Naive thymus-derived CD8-positive, alpha-beta T cell (primary cell): ENCODE results near the gene BAIAP3. TPM values are rescaled to one million over a fixed set of nuclear protein-coding genes. Genes with fewer than 3 reads are reported as not detected.

Experiments
- ATAC-seq, 2 donors: fragments of 150-1000 bp; cut with Tn5 transposase in 1 of 2; sonication (Bioruptor Pico), chemical (Tn5 transposase) in 1 of 2; 1 replicate in 1 of 2; 2 replicates in 1 of 2; pipeline ENCODE4 v1.10.0; 2021; ENCODE audit warnings: mild to moderate bottlenecking in 2 of 2, moderate library complexity in 2 of 2
- POLR2A ChIA-PET: fragments of 350-600 bp; sonication (Branson Sonifier 250); formaldehyde crosslinking; loops from one replicate; lab custom pipeline; 2021; ENCODE audit warnings: antibody characterized with exemption; lab: Charles Lee
- DNase-seq, 10 donors: peaks; one replicate each; pipeline versions ENCODE4 v3.0.0 to v3.0.0-alpha.2; 2020 to 2022
- H3K27ac Mint-ChIP-seq, 10 donors: one replicate each; pipeline ENCODE4 v1.8.0; 2020 to 2022; ENCODE audit warnings: mild to moderate bottlenecking in 10 of 10, mixed read lengths in 10 of 10, moderate library complexity in 4 of 10, inconsistent platforms in 1 of 10
- H3K27me3 Mint-ChIP-seq, 5 donors: one replicate each; pipeline ENCODE4 v1.8.0; 2021 to 2022; ENCODE audit warnings: mixed read lengths in 5 of 5
- H3K36me3 Mint-ChIP-seq, 3 donors: one replicate each; pipeline ENCODE4 v1.8.0; 2020 to 2022; ENCODE audit warnings: mixed read lengths in 3 of 3, mild to moderate bottlenecking in 2 of 3, inconsistent platforms in 1 of 3
- H3K4me1 Mint-ChIP-seq, 4 donors: one replicate each; pipeline ENCODE4 v1.8.0; 2021 to 2022; ENCODE audit warnings: mixed read lengths in 4 of 4
- H3K4me3 Mint-ChIP-seq, 10 donors: one replicate each; pipeline ENCODE4 v1.8.0; 2020 to 2022; ENCODE audit warnings: mild to moderate bottlenecking in 10 of 10, mixed read lengths in 10 of 10, moderate library complexity in 6 of 10, inconsistent platforms in 1 of 10
- H3K9me3 Mint-ChIP-seq, 9 donors: one replicate each; pipeline ENCODE4 v1.8.0; 2020 to 2022; ENCODE audit warnings: mixed read lengths in 9 of 9, mild to moderate bottlenecking in 3 of 9, inconsistent platforms in 1 of 9, moderate library complexity in 1 of 9
- polyA plus RNA-seq, 3 donors: library from polyadenylated mRNA; unstranded; fragments of 300-500 nt; fragmentation: Illumina TruSeq; gene quantifications; one replicate each; pipeline ENCODE4 v1.2.3, GENCODE V29; 2021
- total RNA-seq, 8 experiments: library from RNA in 2 of 8; stranded (reverse) in 2 of 8; gene quantifications; one replicate each; pipeline ENCODE4 v1.2.3 and lab custom pipeline; 2021 to 2026

Gene BAIAP3
- total RNA-seq (1 to 10 TPM; 3.0 to 5.3 TPM), polyA plus RNA-seq (1 to 10 TPM in 1 of 3 donors, under 1 TPM in 2; 0.06 to 1.5 (median 0.85) TPM), total RNA-seq (lab: John Stamatoyannopoulos, UW) (0 to 0.71 (median 0.21) reads per million in 6 experiments)

GRCh38 chr16:1333149-1333812 is at the start of gene BAIAP3:
BAIAP3 (plus strand) TSS chr16:1333645; CDS start chr16:1338550, 4,905 bp downstream.
- H3K9me3 Mint-ChIP-seq: no peaks in the 10 kb centered on the region
- ATAC-seq: peak; percentile 64 to 71
- H3K27me3 Mint-ChIP-seq: peaks cover 0 to 27% (median 10%) of the 10 kb centered on the region in 5 donors
- no peaks in the 10 kb centered on the region for H3K36me3 Mint-ChIP-seq
- DNase-seq: peak in 7 of 10 donors; percentile 26 to 74 (median 43)
- peak within 1 kb of the TSS; percentile 60 to 81 (median 78) for H3K4me3 Mint-ChIP-seq
- H3K4me1 Mint-ChIP-seq: peaks cover 8 to 25% (median 22%) of the 10 kb centered on the region in 4 donors
- POLR2A ChIA-PET: interaction anchor here (1.5 to 3.0 kb wide), 2 partner anchors 9 to 24 kb away, joined by 9 to 12 read pairs; partner anchors contain the start of gene UBE2I
- H3K27ac Mint-ChIP-seq: peak within 1 kb of the TSS in 2 of 10 donors; percentile 50 to 69

DNA sequence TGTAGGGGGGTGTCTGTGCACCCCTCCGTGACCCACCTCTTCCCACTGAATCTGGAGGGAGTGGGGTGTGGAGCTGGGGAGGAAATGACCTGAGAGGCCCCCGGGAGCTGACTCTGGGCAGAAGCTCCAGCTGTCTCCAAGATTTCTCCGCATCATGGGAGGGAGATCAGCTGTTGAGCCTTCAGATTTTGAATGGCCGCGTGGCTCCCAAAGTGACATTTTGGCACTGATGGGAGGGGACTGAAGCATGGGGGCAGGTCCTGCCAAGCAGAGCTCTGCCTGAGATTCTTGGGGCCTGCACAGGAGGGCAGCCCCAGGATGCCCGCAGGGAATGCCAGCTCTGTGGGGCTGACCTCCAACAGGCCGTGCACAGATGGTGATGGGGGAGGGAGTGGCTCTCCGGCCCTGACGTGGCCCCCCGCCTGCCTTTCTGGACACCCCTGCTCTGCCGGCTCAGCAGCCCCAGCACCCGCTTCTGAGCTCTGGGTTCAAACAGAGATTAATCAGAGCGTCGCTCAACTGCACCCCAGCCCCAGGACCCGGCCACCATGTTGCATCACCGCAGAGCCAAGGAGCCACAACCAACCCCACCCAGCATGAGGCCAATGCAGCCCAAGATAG is 49.3 kb upstream of the BAIAP3 start:
- ATAC-seq (no peak), DNase-seq (no peak)
- no peak overlapping the region for H3K27ac Mint-ChIP-seq
- peaks cover 1 to 5% (median 3%) of the 10 kb centered on the region in 4 donors for H3K4me1 Mint-ChIP-seq
- peaks cover 2 to 24% (median 6%) of the 10 kb centered on the region in 5 donors for H3K27me3 Mint-ChIP-seq
- POLR2A ChIA-PET: no interaction called here
- no peaks in the 10 kb centered on the region for H3K9me3 Mint-ChIP-seq
- H3K4me3 Mint-ChIP-seq: no peak overlapping the region
- H3K36me3 Mint-ChIP-seq: no peaks in the 10 kb centered on the region

DNA sequence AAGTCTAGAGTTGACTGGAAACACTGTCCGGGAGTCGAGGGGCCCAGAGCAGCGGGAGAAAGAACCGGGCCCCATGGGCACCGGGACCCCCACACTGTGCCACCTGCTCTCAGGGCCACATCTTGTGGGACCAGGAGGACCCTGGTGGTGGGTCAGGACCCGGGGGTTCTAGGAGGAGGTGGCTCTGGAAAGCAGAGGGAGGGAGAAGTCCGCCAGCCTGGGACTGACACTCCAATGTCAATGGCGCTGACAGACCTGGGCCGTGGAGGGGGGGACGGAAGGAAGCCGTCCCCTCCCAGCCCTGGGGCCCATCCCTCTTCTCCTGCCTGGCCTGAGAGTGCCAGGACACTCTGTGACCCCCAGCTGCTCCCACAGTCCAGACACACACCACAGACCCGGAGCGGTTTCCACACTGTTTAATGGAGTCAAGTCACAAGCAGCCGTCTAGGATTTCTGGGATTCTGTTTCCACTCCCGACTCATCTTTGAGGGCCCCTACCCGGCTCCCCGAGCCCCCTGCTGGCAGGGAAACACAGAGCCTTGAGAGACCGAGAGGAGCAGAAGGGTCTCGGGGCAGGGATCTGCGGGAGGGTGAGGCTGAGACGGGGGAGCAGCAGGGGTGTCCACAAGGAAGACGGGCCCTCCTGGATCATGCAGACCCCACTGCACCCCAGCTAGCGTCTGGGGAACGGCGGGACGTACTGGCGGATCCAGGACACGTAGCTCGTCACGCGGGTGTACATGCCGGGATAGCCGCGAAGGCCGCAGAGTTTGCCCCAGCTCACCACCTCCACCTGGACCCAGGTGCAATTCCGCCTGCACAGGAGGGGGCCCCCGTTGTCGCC is 47.6 kb upstream of the BAIAP3 start:
- Mint-ChIP-seq H3K4me1 (peaks cover 3 to 13% (median 8%) of the 10 kb centered on the region in 4 donors), H3K27ac (no peak overlapping the region), H3K9me3 (no peaks in the 10 kb centered on the region), H3K4me3 (no peak overlapping the region), H3K36me3 (no peaks in the 10 kb centered on the region), H3K27me3 (peaks cover 2 to 37% (median 10%) of the 10 kb centered on the region in 5 donors)
- DNase-seq: no peak
- no peak for ATAC-seq
- POLR2A ChIA-PET: no interaction called here

DNA sequence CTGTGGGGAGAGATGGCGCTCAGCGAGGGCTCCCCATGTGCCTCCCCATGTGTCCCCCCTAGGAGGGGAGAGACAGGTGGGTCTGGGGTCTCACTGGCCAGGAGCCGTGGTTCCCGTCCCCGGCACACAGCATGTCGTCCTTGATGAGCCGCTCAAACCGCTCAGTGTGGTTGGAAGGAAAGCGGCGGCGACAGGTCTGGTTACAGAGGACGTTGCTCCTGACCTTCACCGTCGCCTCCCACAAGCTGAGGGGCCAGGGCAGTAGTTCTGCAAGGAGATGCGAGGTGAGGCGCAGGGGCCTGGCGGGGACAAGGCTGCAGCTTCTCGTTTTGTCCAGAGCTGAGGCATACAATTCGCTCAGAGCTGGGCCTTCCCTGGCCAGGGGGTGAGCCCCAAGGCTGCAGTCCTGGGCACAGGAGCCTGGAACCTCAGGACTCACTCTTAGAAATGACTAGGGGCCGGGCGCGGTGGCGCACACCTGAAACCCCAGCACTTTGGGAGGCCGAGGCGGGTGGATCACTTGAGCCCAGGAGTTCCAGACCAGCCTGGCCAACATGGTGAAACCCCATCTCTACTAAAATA is 46.8 kb upstream of the BAIAP3 start:
- POLR2A ChIA-PET: no interaction called here
- peaks cover 3 to 13% (median 8%) of the 10 kb centered on the region in 4 donors for H3K4me1 Mint-ChIP-seq
- no peak overlapping the region for H3K4me3 Mint-ChIP-seq
- peaks cover 4 to 42% (median 10%) of the 10 kb centered on the region in 5 donors for H3K27me3 Mint-ChIP-seq
- H3K36me3 Mint-ChIP-seq: no peaks in the 10 kb centered on the region
- DNase-seq (no peak), ATAC-seq (no peak)
- no peaks in the 10 kb centered on the region for H3K9me3 Mint-ChIP-seq
- no peak overlapping the region for H3K27ac Mint-ChIP-seq

GRCh38 chr16:1287982-1288670 is 45.3 kb upstream of the BAIAP3 start:
- Mint-ChIP-seq H3K27ac (no peak overlapping the region), H3K9me3 (no peaks in the 10 kb centered on the region), H3K36me3 (no peaks in the 10 kb centered on the region), H3K4me1 (peaks cover 3 to 13% (median 8%) of the 10 kb centered on the region in 4 donors), H3K4me3 (peak overlapping the region in 1 of 10 donors; percentile 16), H3K27me3 (peaks cover 6 to 56% (median 16%) of the 10 kb centered on the region in 5 donors)
- POLR2A ChIA-PET: no interaction called here
- DNase-seq: no peak
- no peak for ATAC-seq

- peak in 6 of 10 donors; percentile 27 to 73 (median 40) for DNase-seq
- H3K4me3 Mint-ChIP-seq: peak overlapping the region in 7 of 10 donors; percentile 10 to 65 (median 48)
Measured at GRCh38 chr16:1288813-1289476, 44.5 kb upstream of the BAIAP3 start.

GRCh38 chr16:1289477-1289866 is 44.0 kb upstream of the BAIAP3 start:
- ATAC-seq (peak in 1 of 2 donors; percentile 32), DNase-seq (no peak)
- H3K4me1 Mint-ChIP-seq: peaks cover 0 to 13% (median 8%) of the 10 kb centered on the region in 4 donors
- peaks cover 10 to 70% (median 27%) of the 10 kb centered on the region in 5 donors for H3K27me3 Mint-ChIP-seq
- peak overlapping the region in 3 of 10 donors; percentile 31 to 58 (median 39) for H3K4me3 Mint-ChIP-seq
- H3K27ac Mint-ChIP-seq: no peak overlapping the region
- H3K36me3 Mint-ChIP-seq: no peaks in the 10 kb centered on the region
- POLR2A ChIA-PET: interaction anchor here (0.6 kb wide), 1 partner anchor 13 kb away, joined by 5 read pairs; no protein-coding TSS in a partner anchor
- H3K9me3 Mint-ChIP-seq: no peaks in the 10 kb centered on the region

More at GRCh38 chr16:1288813-1289476, 44.5 kb upstream of the BAIAP3 start:
- no peaks in the 10 kb centered on the region for H3K9me3 Mint-ChIP-seq
- peak; percentile 85 to 87 for ATAC-seq
- POLR2A ChIA-PET: interaction anchor here (0.6 kb wide), 1 partner anchor 14 kb away, joined by 5 read pairs; no protein-coding TSS in a partner anchor
- peaks cover 0 to 13% (median 8%) of the 10 kb centered on the region in 4 donors for H3K4me1 Mint-ChIP-seq
- H3K27ac Mint-ChIP-seq: no peak overlapping the region
- H3K36me3 Mint-ChIP-seq: no peaks in the 10 kb centered on the region
- peaks cover 7 to 64% (median 22%) of the 10 kb centered on the region in 5 donors for H3K27me3 Mint-ChIP-seq

DNA sequence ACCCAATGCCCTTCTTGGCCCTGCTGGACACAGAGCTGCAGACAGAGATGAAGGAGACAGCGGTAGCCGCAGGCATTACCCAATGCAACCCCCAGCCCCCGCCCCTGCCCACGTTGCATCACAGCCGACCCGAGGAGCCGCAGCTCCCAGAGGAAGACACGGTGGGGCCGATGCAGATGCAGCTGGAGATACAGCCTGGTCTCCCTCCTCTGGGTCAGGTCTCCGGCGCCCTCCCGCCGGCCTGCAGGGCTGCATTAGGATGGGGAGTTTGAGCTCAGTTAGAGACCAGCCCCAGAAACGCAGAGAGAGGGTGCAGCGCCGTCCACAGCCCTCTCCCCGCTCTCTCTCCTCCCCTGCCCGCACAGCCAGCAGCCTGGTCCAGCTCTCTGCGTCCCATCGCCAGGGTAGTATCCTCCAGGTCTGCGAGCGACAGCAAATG is 43.4 kb upstream of the BAIAP3 start:
- Mint-ChIP-seq H3K36me3 (no peaks in the 10 kb centered on the region), H3K4me1 (peaks cover 0 to 13% (median 8%) of the 10 kb centered on the region in 4 donors), H3K4me3 (peak overlapping the region in 2 of 10 donors; percentile 41 to 58), H3K9me3 (no peaks in the 10 kb centered on the region), H3K27me3 (peaks cover 10 to 73% (median 28%) of the 10 kb centered on the region in 5 donors), H3K27ac (no peak overlapping the region)
- ATAC-seq: no peak
- POLR2A ChIA-PET: no interaction called here
- DNase-seq: no peak

DNA sequence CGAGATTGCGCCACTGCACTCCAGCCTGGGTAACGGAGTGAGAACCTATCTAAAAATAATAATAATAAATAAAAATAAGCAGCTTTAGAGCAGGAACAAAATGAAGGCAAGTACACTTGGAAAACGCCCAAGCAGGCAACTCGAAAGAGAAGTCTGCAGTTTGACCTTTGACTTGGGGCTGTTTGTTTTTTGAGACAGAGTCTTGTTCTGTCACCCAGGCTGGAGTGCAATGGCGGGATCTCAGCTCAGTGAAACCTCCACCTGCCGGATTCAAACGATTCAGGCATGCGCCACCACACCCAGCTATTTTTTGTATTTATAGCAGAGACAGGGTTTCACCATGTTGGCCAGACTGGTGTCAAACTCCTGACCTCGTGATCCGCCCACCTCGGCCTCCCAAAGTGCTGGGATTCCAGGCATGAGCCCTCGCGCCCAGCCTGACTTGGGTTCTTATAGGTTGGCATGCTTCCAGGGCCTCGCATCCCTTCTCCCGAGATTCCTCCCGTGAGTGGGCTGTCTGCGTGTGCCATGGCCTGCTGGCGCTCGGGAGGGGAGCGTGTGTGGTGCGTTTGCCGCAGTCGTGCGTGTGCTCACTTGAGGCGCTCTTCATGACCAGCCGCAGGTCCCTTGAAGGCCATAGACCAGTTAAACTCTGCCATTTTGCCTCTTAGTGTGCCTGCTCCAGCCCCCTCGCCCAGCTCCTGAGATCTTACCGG is 42.4 kb upstream of the BAIAP3 start:
- Mint-ChIP-seq H3K4me3 (peak overlapping the region in 1 of 10 donors; percentile 10), H3K4me1 (peaks cover 0 to 13% (median 8%) of the 10 kb centered on the region in 4 donors), H3K9me3 (no peaks in the 10 kb centered on the region), H3K27ac (peak overlapping the region in 2 of 10 donors; percentile 42 to 80), H3K36me3 (no peaks in the 10 kb centered on the region), H3K27me3 (peaks cover 10 to 72% (median 32%) of the 10 kb centered on the region in 5 donors)
- POLR2A ChIA-PET: no interaction called here
- ATAC-seq (no peak), DNase-seq (no peak)

DNA sequence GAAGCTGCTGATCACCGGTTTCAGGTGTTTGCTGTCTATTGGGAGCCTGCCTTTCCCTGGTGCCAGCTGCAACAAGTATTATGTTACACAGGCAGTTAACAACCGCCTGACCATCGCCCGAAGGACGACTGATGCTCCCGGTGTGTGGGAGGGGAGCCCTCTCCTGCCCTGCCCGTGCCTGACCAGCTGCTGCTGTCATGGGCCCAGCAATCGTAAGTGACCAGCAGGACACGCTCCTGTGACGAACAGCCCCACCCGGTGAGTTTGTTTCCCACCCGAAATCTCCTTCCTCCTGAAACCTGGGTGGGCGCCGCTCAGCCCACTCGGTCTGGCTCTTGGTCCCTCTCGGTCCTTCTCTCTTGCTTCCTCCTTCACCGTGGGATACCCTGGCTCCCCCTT is 41.9 kb upstream of the BAIAP3 start:
- POLR2A ChIA-PET: interaction anchor here (0.9 kb wide), 1 partner anchor 51 kb away, joined by 3 read pairs; no protein-coding TSS in a partner anchor
- Mint-ChIP-seq H3K4me1 (peaks cover 0 to 13% (median 9%) of the 10 kb centered on the region in 4 donors), H3K27me3 (peaks cover 10 to 72% (median 29%) of the 10 kb centered on the region in 5 donors), H3K4me3 (no peak overlapping the region), H3K27ac (peak overlapping the region in 2 of 10 donors; percentile 42 to 80), H3K9me3 (no peaks in the 10 kb centered on the region), H3K36me3 (no peaks in the 10 kb centered on the region)
- no peak for DNase-seq
- ATAC-seq: no peak
